Prostate gland (tissue), 2 donors: ENCODE data around the gene ZFP28.

Experiments
- POLR2A ChIP-seq: fragments of 450-650 bp; IDR thresholded peaks from one replicate; pipeline ENCODE4 v1.6.1; 2016; ENCODE audit warnings: antibody characterized with exemption, mild to moderate bottlenecking
- POLR2AphosphoS5 ChIP-seq: sonication (generic); formaldehyde crosslinking; IDR thresholded peaks from one replicate; pipeline ENCODE4 v1.6.1; 2017; ENCODE audit warnings: antibody characterized with exemption
- TF ChIP-seq, protein P1 (sequence below), 4 experiments: fragments of 200-600 bp in 2 of 4; fragments of 450-650 bp in 2 of 4; sonication (generic) in 2 of 4; IDR thresholded peaks; 1 replicate in 3 of 4; 2 replicates in 1 of 4; pipeline ENCODE4 v1.5.1; 2016 to 2019; ENCODE audit warnings: antibody characterized with exemption in 4 of 4, mild to moderate bottlenecking in 2 of 4, moderate library complexity in 2 of 4

DNA sequence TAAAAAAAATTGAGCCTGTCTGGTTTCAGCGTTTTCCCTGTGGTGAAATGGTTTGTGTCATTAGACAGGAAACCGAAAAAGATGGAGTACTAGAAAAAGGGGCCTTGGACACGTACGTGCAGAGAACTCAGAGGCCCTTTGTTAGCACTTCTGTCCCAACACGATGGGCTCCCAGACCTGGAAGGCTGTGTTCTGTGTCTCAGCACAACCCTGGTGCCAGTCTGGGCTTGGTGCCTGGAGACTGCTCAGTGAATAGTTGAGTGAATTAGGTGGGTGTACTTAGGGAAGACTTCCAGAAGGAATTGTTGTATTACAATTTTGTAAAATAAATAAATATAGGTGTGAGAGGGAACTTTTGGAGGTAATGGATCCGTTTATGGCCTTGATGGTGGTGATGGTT is 65.1 kb downstream of the ZFP28 start:
- TF ChIP-seq POLR2AphosphoS5, result no peak
- TF ChIP-seq, protein P1, sequence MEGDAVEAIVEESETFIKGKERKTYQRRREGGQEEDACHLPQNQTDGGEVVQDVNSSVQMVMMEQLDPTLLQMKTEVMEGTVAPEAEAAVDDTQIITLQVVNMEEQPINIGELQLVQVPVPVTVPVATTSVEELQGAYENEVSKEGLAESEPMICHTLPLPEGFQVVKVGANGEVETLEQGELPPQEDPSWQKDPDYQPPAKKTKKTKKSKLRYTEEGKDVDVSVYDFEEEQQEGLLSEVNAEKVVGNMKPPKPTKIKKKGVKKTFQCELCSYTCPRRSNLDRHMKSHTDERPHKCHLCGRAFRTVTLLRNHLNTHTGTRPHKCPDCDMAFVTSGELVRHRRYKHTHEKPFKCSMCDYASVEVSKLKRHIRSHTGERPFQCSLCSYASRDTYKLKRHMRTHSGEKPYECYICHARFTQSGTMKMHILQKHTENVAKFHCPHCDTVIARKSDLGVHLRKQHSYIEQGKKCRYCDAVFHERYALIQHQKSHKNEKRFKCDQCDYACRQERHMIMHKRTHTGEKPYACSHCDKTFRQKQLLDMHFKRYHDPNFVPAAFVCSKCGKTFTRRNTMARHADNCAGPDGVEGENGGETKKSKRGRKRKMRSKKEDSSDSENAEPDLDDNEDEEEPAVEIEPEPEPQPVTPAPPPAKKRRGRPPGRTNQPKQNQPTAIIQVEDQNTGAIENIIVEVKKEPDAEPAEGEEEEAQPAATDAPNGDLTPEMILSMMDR (IDR thresholded peaks at IDR 0.05), result no peak
- TF ChIP-seq POLR2A, result no peak
